Progenitor cell of endocrine pancreas (in vitro differentiated cells): ENCODE results near the gene MCTP1. TPM values are rescaled to one million over a fixed set of nuclear protein-coding genes. Genes with fewer than 3 reads are reported as not detected.
A peak's percentile ranks its signal among the peaks of the same experiment; 100 is the strongest.

Experiments used
- DNase-seq: peaks from one replicate; pipeline ENCODE4 v3.0.0; 2021; ENCODE audit warnings: low spot score; ENCODE audit not compliant: unreplicated experiment
- H3K27ac Mint-ChIP-seq: 2 replicates; pipeline ENCODE4 v1.8.0; 2021; ENCODE audit warnings: mild to moderate bottlenecking, moderate library complexity, mixed read lengths
- H3K27me3 Mint-ChIP-seq: 2 replicates; pipeline ENCODE4 v1.8.0; 2021; ENCODE audit warnings: mixed read lengths
- H3K36me3 Mint-ChIP-seq: 2 replicates; pipeline ENCODE4 v1.8.0; 2022; ENCODE audit warnings: mixed read lengths; ENCODE audit not compliant: insufficient read depth
- H3K4me1 Mint-ChIP-seq: 2 replicates; pipeline ENCODE4 v1.8.0; 2021; ENCODE audit warnings: low read depth, mixed read lengths
- H3K4me3 Mint-ChIP-seq: 2 replicates; pipeline ENCODE4 v1.8.0; 2021; ENCODE audit warnings: low read depth, mild to moderate bottlenecking, moderate library complexity, mixed read lengths
- H3K9me3 Mint-ChIP-seq: 2 replicates; pipeline ENCODE4 v1.8.0; 2021; ENCODE audit warnings: low read depth, mixed read lengths
- total RNA-seq: library from RNA; stranded (reverse); gene quantifications from 2 replicates; pipeline ENCODE4 v1.2.1, GENCODE V29; 2021
- TF ChIP-seq, protein P1 (sequence below): fragments of 200-600 bp; sonication (generic); IDR thresholded peaks from one replicate; pipeline ENCODE4 v1.5.0; 2021; ENCODE audit warnings: antibody characterized with exemption, mild to moderate bottlenecking; ENCODE audit not compliant: unreplicated experiment

The MCTP1 gene
- total RNA-seq, 1 donor from 2014 or later: 1.7 TPM

DNA sequence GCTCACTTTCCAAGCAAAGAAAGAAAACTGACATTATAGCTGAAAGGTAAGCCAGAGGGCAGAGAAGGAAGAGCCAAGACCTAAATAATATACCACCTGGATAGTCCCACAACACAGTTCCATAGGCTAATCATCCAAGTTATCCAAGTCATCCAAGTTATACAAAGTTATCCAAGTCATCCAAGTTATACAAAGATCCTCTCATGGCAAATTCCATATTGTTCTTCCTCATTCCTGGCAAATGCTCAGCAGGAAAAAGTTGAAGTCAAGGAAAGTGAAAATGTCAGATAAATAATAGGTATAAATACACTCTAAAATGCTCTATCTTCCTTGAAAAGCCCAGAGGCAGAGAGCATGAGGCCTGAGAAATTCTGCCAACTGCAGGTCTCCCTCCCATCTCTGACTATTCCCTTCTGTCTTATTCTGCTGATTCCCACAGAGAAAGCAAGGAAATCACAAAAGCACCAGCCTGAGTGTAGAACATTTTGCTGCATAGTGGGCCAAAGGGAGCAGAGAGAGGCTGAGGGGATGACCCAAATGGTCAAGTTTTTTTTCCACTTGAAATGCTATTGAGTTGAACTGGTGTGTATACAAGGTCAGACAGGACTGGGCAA is 12.5 kb downstream of the MCTP1 start:
- peaks cover 9% of the 10 kb centered on the region for H3K27me3 Mint-ChIP-seq
- DNase-seq: no peak
- TF ChIP-seq, protein P1, sequence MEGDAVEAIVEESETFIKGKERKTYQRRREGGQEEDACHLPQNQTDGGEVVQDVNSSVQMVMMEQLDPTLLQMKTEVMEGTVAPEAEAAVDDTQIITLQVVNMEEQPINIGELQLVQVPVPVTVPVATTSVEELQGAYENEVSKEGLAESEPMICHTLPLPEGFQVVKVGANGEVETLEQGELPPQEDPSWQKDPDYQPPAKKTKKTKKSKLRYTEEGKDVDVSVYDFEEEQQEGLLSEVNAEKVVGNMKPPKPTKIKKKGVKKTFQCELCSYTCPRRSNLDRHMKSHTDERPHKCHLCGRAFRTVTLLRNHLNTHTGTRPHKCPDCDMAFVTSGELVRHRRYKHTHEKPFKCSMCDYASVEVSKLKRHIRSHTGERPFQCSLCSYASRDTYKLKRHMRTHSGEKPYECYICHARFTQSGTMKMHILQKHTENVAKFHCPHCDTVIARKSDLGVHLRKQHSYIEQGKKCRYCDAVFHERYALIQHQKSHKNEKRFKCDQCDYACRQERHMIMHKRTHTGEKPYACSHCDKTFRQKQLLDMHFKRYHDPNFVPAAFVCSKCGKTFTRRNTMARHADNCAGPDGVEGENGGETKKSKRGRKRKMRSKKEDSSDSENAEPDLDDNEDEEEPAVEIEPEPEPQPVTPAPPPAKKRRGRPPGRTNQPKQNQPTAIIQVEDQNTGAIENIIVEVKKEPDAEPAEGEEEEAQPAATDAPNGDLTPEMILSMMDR: no peak
- H3K27ac Mint-ChIP-seq: no peak overlapping the region
- no peak overlapping the region for H3K4me3 Mint-ChIP-seq
- no peaks in the 10 kb centered on the region for H3K36me3 Mint-ChIP-seq
- no peaks in the 10 kb centered on the region for H3K9me3 Mint-ChIP-seq
- no peaks in the 10 kb centered on the region for H3K4me1 Mint-ChIP-seq

GRCh38 chr5:95262933-95263660 is 21.8 kb downstream of the MCTP1 start:
- no peaks in the 10 kb centered on the region for H3K36me3 Mint-ChIP-seq
- H3K4me1 Mint-ChIP-seq: no peaks in the 10 kb centered on the region
- no peaks in the 10 kb centered on the region for H3K27me3 Mint-ChIP-seq
- TF ChIP-seq, protein P1: no peak
- no peak overlapping the region for H3K4me3 Mint-ChIP-seq
- DNase-seq: no peak
- H3K27ac Mint-ChIP-seq: no peak overlapping the region
- H3K9me3 Mint-ChIP-seq: no peaks in the 10 kb centered on the region

GRCh38 chr5:95261437-95262175 is 23.3 kb downstream of the MCTP1 start:
- no peak overlapping the region for H3K27ac Mint-ChIP-seq
- no peak overlapping the region for H3K4me3 Mint-ChIP-seq
- no peaks in the 10 kb centered on the region for H3K27me3 Mint-ChIP-seq
- H3K4me1 Mint-ChIP-seq: no peaks in the 10 kb centered on the region
- H3K9me3 Mint-ChIP-seq: no peaks in the 10 kb centered on the region
- no peaks in the 10 kb centered on the region for H3K36me3 Mint-ChIP-seq
- TF ChIP-seq, protein P1: peak; percentile 43
- DNase-seq: no peak

- Mint-ChIP-seq H3K27me3 (no peaks in the 10 kb centered on the region), H3K4me3 (no peak overlapping the region), H3K27ac (no peak overlapping the region), H3K9me3 (no peaks in the 10 kb centered on the region), H3K36me3 (no peaks in the 10 kb centered on the region), H3K4me1 (no peaks in the 10 kb centered on the region)
- TF ChIP-seq, protein P1: no peak
- no peak for DNase-seq
Observed at GRCh38 chr5:95256991-95257390, 27.9 kb downstream of the MCTP1 start.

DNA sequence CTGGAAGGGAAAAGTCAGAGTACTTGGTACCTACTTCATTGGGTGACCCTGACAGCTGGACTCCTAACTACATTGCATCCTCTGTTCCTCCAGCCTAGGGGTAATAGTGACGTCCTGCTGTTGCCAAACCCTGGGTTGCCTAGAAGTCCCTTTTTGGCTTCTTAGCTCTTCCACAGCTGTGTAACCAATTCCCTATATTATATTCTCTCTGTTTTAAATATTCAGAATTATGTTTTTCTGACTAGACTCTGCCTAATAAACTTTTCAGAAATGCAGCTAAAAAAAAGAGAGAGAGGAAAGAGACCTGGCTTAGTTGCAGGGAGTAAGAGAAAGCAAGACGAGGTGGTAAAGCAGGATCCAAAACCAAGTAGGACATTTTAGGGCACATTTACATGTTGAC is 28.4 kb downstream of the MCTP1 start:
- TF ChIP-seq, protein P1: no peak
- H3K4me1 Mint-ChIP-seq: no peaks in the 10 kb centered on the region
- no peak for DNase-seq
- H3K9me3 Mint-ChIP-seq: no peaks in the 10 kb centered on the region
- H3K4me3 Mint-ChIP-seq: no peak overlapping the region
- H3K36me3 Mint-ChIP-seq: no peaks in the 10 kb centered on the region
- no peaks in the 10 kb centered on the region for H3K27me3 Mint-ChIP-seq
- H3K27ac Mint-ChIP-seq: no peak overlapping the region
